DOHH2 (cell line): ENCODE measurements around the gene ST3GAL3.

Source experiments
- H3F3A ChIP-seq: fragments of 200-600 bp; sonication (generic), shearing (Covaris generic); 2 replicates; pipeline ENCODE4 v1.6.0; 2016; ENCODE audit warnings: antibody characterized with exemption, mild to moderate bottlenecking; ENCODE audit not compliant: control insufficient read depth, insufficient read depth
- H3K27ac ChIP-seq: fragments of 200-600 bp; sonication (generic); 2 replicates; pipeline ENCODE4 v1.5.1; 2014; ENCODE audit warnings: low read depth, mild to moderate bottlenecking, low read length, moderate library complexity
- H3K27me3 ChIP-seq: fragments of 200-600 bp; sonication (generic); 2 replicates; pipeline ENCODE4 v1.6.1; 2014; ENCODE audit warnings: mild to moderate bottlenecking, low read length, mixed read lengths; ENCODE audit not compliant: control insufficient read depth
- H3K36me3 ChIP-seq: fragments of 200-600 bp; sonication (generic); 2 replicates; pipeline ENCODE4 v1.6.1; 2014; ENCODE audit warnings: mild to moderate bottlenecking, low read length, moderate library complexity, mixed read lengths; ENCODE audit not compliant: control insufficient read depth
- H3K4me1 ChIP-seq: fragments of 200-600 bp; sonication (generic); 2 replicates; pipeline ENCODE4 v1.6.1; 2014; ENCODE audit warnings: mild to moderate bottlenecking, low read length, mixed read lengths; ENCODE audit not compliant: control insufficient read depth
- H3K4me2 ChIP-seq: fragments of 200-600 bp; sonication (generic); 2 replicates; pipeline ENCODE4 v1.6.0; 2014; ENCODE audit warnings: mild to moderate bottlenecking, low read length, moderate library complexity
- H3K4me3 ChIP-seq: fragments of 200-600 bp; sonication (generic); 2 replicates; pipeline ENCODE4 v1.5.1; 2014; ENCODE audit warnings: mild to moderate bottlenecking, low read length, mixed read lengths
- H3K79me2 ChIP-seq: fragments of 200-600 bp; sonication (generic); 2 replicates; pipeline ENCODE4 v1.6.1; 2014; ENCODE audit warnings: mild to moderate bottlenecking, low read length, mixed read lengths; ENCODE audit not compliant: control insufficient read depth
- H3K9me2 ChIP-seq: fragments of 200-600 bp; sonication (generic); replicated peaks from 2 replicates; pipeline ENCODE4 v1.6.1; 2014; ENCODE audit warnings: mild to moderate bottlenecking, low read length, mixed read lengths; ENCODE audit not compliant: control insufficient read depth
- H3K9me3 ChIP-seq: fragments of 200-600 bp; sonication (generic); 2 replicates; pipeline ENCODE4 v1.6.1; 2014; ENCODE audit warnings: antibody characterized with exemption, low read length, mixed read lengths; ENCODE audit not compliant: control insufficient read depth, insufficient read depth
- H4K20me1 ChIP-seq: fragments of 200-600 bp; sonication (generic); 2 replicates; pipeline ENCODE4 v1.6.0; 2014; ENCODE audit warnings: low read depth, mild to moderate bottlenecking, antibody characterized with exemption, low read length, moderate library complexity; ENCODE audit not compliant: control insufficient read depth, insufficient read depth
- CTCF ChIP-seq: fragments of 200-600 bp; sonication (generic); IDR thresholded peaks from one replicate; pipeline ENCODE4 v1.5.1; 2014; ENCODE audit warnings: antibody characterized with exemption, mild to moderate bottlenecking, low read depth, low read length; ENCODE audit not compliant: poor library complexity, severe bottlenecking
- EZH2phosphoT487 ChIP-seq: fragments of 200-600 bp; sonication (generic); IDR thresholded peaks from 2 replicates; pipeline ENCODE4 v1.6.1; 2017; ENCODE audit warnings: borderline replicate concordance, mild to moderate bottlenecking, antibody characterized with exemption, low read length, moderate library complexity, mixed read lengths

The ST3GAL3 gene

GRCh38 chr1:43742026-43742425 lies 34.7 kb downstream of the ST3GAL3 start:
- Histone ChIP-seq H3K9me2 (no peaks in the 10 kb centered on the region), H3K4me3 (no peak overlapping the region), H4K20me1 (no peaks in the 10 kb centered on the region), H3K36me3 (peaks cover 6% of the 10 kb centered on the region), H3K27me3 (no peaks in the 10 kb centered on the region), H3F3A (no peaks in the 10 kb centered on the region), H3K9me3 (no peaks in the 10 kb centered on the region), H3K27ac (no peak overlapping the region), H3K4me2 (no peak overlapping the region), H3K79me2 (no peaks in the 10 kb centered on the region), H3K4me1 (peaks cover 7% of the 10 kb centered on the region)
- TF ChIP-seq CTCF: no peak
- TF ChIP-seq EZH2phosphoT487: no peak

GRCh38 chr1:43743206-43743605 lies 35.9 kb downstream of the ST3GAL3 start:
- H3K36me3 ChIP-seq: peaks cover 5% of the 10 kb centered on the region
- H3K27ac ChIP-seq: no peak overlapping the region
- H4K20me1 ChIP-seq: no peaks in the 10 kb centered on the region
- H3K4me2 ChIP-seq: no peak overlapping the region
- no peak overlapping the region for H3K4me3 ChIP-seq
- TF ChIP-seq EZH2phosphoT487 (no peak), CTCF (no peak)
- H3K9me3 ChIP-seq: no peaks in the 10 kb centered on the region
- no peaks in the 10 kb centered on the region for H3K9me2 ChIP-seq
- H3K79me2 ChIP-seq: no peaks in the 10 kb centered on the region
- peaks cover 7% of the 10 kb centered on the region for H3K4me1 ChIP-seq
- no peaks in the 10 kb centered on the region for H3F3A ChIP-seq
- H3K27me3 ChIP-seq: no peaks in the 10 kb centered on the region

GRCh38 chr1:43747736-43748135 lies 40.4 kb downstream of the ST3GAL3 start:
- H3K4me3 ChIP-seq: no peak overlapping the region
- H3K79me2 ChIP-seq: no peaks in the 10 kb centered on the region
- H3K9me3 ChIP-seq: no peaks in the 10 kb centered on the region
- H3K27me3 ChIP-seq: no peaks in the 10 kb centered on the region
- H4K20me1 ChIP-seq: no peaks in the 10 kb centered on the region
- H3K4me1 ChIP-seq: peaks cover 7% of the 10 kb centered on the region
- no peaks in the 10 kb centered on the region for H3K9me2 ChIP-seq
- no peak overlapping the region for H3K27ac ChIP-seq
- peaks cover 5% of the 10 kb centered on the region for H3K36me3 ChIP-seq
- no peak overlapping the region for H3K4me2 ChIP-seq
- no peaks in the 10 kb centered on the region for H3F3A ChIP-seq
- TF ChIP-seq CTCF (no peak), EZH2phosphoT487 (no peak)

GRCh38 chr1:43750083-43750482 lies 42.7 kb downstream of the ST3GAL3 start:
- Histone ChIP-seq H3K79me2 (no peaks in the 10 kb centered on the region), H3K27me3 (no peaks in the 10 kb centered on the region), H3K4me1 (peaks cover 3% of the 10 kb centered on the region), H3F3A (no peaks in the 10 kb centered on the region), H3K4me2 (no peak overlapping the region), H3K36me3 (no peaks in the 10 kb centered on the region), H3K9me3 (no peaks in the 10 kb centered on the region), H3K4me3 (no peak overlapping the region), H3K27ac (no peak overlapping the region), H4K20me1 (no peaks in the 10 kb centered on the region), H3K9me2 (no peaks in the 10 kb centered on the region)
- TF ChIP-seq EZH2phosphoT487: no peak
- TF ChIP-seq CTCF: no peak
